HG03342 (cell line): ENCODE results near the gene SET.

Source experiments
- ATAC-seq: cut with Tn5 transposase; IDR thresholded peaks from one replicate; pipeline ENCODE4 v1.9.1; 2021; ENCODE audit warnings: mild to moderate bottlenecking, moderate library complexity; ENCODE audit not compliant: unreplicated experiment

The SET gene

DNA sequence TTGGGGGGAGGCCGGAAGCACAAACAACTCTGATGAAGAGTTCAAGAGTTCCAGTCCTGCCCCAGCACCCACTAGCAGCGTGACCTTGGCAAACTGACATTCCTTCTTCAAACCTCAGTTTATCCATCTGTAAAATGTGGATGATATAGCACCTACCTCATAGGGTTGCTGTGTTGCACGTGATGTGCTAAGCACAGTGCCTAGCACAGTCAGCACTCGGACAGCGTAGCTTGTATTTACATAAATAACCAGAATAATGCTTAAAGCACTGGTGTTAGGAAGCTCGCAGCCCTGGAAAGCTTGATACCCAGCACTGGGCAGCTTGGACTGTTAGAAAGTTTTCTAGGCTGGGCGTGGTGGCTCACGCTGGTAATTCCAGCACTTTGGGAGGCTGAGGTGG is 18.4 kb downstream of the SET start:
- ATAC-seq: no peak

DNA sequence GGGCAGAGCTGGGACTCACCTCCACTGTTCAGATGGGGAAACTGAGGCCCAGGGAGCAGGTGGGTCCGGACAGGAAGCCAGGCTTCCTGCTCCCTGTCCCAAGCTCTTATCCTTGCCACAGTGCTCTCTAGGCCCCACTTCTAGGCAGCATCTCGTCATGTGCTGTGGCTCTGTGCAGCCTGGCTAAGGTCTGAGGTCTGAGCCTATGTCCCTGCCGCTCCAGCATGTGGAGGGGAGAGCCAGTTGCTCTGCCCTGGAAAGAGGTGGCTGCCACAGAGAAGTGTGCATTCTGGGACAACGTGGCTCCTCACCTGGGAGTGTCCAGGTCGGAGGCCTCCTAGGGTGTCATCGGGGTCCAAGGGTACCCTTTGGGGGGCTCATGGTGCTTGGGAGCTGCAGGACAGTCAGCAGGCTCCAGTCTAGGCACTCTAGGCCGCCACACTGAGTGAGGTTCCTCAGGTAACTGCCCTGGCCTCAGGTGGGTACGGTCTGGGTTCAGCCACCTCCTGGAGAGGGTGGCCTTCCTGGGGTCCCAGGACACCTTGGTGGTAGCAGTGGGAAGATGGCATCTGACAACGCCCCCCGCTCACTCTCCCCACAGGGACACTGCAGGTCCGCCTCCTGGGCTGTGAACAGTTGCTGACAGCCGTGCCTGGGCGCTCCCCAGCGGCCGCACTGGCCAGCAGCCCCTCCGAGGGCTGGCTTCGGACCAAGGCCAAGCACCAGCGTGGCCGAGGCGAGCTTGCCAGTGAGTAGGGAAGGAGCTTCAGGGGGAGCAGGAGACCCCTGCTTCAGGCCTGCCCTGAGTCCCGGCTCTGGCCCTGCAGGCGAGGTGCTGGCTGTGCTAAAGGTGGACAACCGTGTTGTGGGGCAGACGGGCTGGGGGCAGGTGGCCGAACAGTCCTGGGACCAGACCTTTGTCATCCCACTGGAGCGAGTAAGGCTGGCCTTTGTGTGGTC is 23.7 kb downstream of the SET start:
- ATAC-seq: no peak

GRCh38 chr9:128713411-128713780 is 24.4 kb downstream of the SET start:
- no peak for ATAC-seq

DNA sequence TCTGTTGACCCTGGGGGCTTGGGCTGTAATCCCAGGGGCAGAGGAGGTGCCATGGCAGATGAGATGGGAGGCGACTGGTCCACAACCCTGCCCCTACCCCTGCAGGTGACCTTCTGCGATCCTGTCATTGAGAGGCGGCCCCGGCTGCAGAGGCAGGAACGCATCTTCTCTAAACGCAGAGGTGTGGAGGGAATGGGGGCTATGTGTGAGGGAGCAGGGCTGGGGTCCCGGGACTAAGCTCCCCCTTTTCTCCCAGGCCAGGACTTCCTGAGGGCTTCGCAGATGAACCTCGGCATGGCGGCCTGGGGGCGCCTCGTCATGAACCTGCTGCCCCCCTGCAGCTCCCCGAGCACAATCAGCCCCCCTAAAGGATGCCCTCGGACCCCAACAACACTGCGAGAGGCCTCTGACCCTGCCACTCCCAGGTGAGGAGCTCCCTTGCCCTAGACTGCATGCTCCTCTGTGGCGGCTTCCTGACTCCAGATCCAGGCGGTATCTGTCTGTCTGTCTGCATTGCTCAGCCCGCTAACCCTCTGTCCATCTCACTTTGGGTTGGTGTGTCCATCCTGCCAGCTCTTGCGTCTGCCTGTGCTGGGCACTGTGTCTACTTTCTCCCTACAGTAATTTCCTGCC is 25.0 kb downstream of the SET start:
- no peak for ATAC-seq

- no peak for ATAC-seq
These were observed 25.8 kb downstream of the SET start for GRCh38 chr9:128714586-128715435.

DNA sequence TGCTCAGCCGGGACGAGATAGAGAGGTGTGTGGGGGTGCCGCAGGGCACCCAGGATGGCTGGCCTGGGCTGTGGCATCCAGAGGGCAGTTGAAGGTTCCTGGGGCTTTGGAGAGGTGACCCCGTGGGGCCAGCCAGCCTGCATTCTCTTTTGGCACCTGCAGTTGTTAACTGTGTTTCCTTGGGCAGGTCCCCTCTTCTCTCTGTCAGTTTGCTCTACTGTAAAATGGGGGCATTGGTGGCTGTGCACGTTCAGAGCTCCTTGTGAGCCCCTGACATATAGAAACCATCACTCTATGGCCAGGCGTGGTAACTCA is 26.4 kb downstream of the SET start:
- ATAC-seq: no peak

DNA sequence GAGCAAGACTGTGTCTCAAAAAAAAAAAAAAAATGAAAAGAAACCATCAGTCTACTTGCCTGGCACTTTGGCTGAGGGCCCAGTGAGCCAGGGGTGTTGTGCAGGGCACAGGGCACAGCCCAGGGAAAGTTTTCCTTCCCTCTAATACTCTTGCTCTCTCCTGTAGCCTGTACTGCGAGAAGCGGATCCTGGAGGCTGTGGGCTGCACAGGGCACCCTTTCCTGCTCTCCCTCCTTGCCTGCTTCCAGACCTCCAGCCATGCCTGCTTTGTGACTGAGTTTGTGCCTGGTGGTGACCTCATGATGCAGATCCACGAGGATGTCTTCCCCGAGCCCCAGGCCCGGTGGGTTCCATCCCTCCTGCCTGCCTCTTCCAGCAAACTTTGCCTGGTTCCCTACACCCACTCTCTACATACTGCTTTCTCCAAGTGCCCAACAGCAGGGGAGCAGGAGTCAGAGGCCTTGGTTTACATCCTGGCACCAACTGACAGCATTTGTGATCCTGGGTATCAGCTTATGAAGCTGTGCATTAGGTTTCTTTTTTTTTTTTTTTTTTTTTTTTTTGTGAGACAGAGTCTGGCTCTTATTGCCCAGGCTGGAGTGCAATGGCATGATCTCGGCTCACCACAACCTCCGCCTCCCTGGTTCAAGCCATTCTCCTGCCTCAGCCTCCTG is 27.7 kb downstream of the SET start:
- ATAC-seq: no peak

DNA sequence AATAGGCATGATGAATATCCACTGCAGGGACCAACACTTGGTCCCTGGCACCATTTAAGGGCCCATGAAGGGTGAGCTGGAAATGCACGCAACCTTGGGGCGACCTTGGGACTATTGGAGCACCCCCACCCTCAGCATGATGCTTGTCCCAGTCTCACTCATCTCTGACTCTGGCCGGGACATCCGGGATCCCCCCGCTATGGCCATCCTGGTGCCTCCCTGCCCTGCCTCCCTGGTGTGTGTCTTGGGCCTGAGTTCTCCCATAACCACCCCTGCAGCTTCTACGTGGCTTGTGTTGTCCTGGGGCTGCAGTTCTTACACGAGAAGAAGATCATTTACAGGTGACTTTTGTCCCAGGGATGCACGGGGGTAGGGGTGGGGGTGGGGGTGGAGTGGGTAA is 29.0 kb downstream of the SET start:
- no peak for ATAC-seq

DNA sequence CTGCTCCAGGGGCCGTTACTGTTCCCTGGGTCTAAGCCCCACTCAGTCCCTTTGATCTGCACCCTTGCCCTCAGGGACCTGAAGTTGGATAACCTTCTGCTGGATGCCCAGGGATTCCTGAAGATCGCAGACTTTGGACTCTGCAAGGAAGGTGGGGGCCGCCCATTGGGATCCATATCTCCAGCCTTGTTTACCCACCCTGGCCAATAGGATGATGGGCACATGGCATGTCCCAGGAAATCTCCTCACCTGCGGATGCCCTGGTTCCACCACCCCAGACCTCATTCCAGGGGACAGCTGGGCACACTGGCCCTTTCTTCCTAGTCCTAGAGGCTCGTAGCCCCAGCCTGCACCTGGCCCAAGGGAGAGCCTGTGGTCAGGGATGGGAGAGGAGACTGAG is 29.5 kb downstream of the SET start:
- no peak for ATAC-seq

GRCh38 chr9:128719919-128720605 is 31.0 kb downstream of the SET start:
- ATAC-seq: no peak

DNA sequence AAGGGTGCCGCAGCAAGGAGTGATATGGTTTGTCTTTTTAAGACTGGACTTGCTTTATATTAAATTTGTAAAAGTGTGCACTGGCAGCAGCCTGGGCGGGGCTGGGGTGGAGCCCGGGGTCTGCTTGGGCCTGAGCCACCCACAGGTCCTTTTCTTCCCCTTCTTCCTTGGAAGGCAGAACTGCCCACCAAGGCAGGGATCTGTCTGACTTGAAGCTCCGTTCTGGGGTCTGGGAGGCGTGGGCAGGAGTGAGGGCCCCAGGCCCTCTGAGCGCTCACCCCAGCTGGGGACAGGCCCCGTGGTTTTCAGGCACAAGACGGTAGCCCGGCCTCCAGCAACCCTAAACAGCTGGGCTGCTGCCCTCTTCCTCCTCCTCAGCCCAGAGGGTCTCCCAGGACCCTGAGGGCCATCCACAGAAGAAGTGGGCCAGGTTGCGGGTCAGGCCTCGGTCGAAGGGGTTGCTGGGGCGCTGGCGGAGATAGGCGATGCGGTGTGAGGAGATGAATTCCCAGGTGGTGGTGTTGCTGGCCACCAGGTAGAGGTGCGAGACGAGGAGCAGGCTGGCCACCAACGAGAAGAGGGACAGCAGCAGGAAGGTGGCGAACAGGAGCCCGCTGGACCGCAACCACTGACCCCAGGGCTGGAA is 31.9 kb downstream of the SET start:
- no peak for ATAC-seq

DNA sequence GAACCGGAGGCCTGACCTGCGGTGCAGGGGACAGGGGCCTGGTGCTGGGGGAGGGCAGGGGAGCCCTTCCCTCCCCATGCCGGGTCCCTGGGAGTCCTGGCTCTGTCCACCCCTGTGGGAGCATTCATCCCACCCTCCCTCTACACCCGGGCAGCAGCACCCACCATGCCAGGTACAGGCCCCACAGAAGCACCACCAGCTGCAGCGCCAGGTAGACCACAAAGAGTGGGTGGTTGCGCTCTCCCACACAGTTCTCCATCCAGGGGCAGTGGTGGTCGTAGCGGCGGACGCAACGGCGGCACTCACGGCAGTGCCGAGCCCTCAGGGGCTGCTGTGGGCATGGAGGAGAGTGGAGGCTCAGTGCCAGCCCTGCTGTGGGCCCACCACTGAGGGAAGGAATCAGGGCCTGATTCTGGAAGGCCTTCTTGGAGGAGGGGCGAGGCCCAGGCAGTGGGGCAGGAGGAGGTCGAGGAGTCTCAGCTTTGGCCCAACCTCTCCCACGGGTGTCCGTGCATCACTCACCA is 32.5 kb downstream of the SET start:
- ATAC-seq: no peak

GRCh38 chr9:128722380-128723351 is 33.6 kb downstream of the SET start:
- ATAC-seq: no peak

GRCh38 chr9:128723352-128723865 is 34.4 kb downstream of the SET start:
- no peak for ATAC-seq

DNA sequence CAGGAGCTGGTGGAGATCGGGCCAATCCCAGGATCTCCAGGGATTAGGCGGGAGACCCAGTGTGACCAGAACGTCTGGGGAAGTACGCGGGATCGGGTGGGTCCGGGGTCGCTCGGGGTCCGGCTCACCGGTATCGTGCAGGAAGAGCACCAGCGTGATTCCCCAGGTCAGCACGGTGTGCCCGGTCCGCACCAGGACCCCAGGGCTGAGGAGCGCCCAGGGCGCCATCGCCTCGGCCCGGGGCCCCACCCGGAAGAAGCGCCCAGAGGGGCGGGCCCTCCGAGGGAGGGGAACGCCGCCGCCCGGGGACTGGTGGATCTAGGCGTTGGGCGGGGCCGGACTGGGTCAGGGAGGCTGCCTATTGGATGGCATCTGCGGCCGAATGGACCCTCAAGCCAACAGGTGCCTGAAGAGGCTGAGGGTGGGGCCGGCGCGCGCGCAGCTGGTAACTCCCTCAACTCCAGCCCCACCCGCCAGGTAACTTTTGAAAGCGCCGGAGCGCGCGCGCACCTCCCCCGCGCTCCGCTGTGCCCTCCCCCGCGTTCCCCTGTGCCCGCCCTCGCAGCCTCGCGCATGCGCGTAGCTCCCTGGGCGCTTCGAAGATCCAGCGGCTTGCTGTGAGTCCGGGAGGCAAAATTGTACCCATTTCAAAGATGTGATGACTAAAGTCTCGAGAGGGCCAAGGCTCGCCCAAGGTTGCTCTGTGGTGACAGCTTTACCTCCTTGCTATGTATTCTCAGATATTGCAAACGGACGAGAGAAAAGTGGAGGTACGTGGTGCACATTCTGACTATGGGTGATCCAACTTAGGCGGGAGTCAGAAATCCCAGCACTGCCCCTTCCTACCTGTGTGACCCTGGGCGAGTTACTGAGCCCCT is 35.1 kb downstream of the SET start, which contains the start of gene ZDHHC12:
Gene ZDHHC12, minus strand, starts transcription at position 262 of the 878 bp plus-strand sequence. Its CDS starts 34 bp downstream, at position 228.
- ATAC-seq: peak; percentile 95

GRCh38 chr9:128724744-128725211 is 35.8 kb downstream of the SET start:
- peak; percentile 2 for ATAC-seq

DNA sequence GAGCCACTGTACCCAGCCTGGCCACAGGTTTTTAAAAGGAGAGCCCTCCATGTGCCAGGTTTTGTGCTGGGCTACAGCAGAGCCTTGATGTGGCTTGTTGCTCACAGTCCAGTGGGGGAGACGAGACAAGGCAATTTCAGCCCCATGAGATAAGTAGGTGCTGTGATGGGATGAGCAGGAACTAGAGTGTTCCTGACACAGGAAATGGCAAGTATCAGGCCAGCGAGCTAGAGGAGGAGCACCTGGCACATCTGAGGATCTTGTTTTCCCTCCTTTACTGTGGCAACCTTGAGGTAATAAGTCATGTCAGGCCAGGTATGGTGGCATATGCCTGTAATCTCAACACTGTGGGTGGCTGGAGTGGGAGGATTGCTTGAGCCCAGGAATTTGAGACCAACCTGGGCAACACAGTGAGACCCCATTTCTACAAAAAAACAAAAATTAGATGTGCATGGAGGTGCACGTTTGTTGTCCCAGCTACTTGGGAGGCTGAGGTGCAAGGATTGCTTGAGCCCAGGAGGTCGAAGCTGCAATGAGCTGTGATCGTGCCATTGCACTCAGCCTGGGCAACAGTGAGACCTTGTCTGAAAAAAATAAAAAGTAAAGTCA is 38.7 kb downstream of the SET start:
- ATAC-seq: no peak
